Inflammatory macrophage treated with lipopolysaccharide for 1 hour (primary cell): ENCODE results near the gene ABTB2.

Experiments
- DNase-seq, 2 donors: peaks; one replicate each; pipeline ENCODE4 v3.0.0-alpha.2; 2020 to 2022

ABTB2 gene

GRCh38 chr11:34136420-34136819 is 221.4 kb downstream of the ABTB2 start:
- DNase-seq: no peak

GRCh38 chr11:34135439-34135838 is 222.4 kb downstream of the ABTB2 start:
- no peak for DNase-seq

- DNase-seq: no peak
Observed at GRCh38 chr11:34134765-34135164, 223.0 kb downstream of the ABTB2 start.

GRCh38 chr11:34132261-34132965 is 225.4 kb downstream of the ABTB2 start:
- no peak for DNase-seq

GRCh38 chr11:34128824-34129223 is 229.0 kb downstream of the ABTB2 start:
- DNase-seq: no peak

- DNase-seq: no peak
Observed at GRCh38 chr11:34126959-34127848, 230.6 kb downstream of the ABTB2 start.

GRCh38 chr11:34124885-34125668 is 232.7 kb downstream of the ABTB2 start:
- DNase-seq: no peak

GRCh38 chr11:34120651-34121050 is 237.2 kb downstream of the ABTB2 start:
- DNase-seq: no peak

- DNase-seq: no peak
Observed at GRCh38 chr11:34114471-34114870, 243.3 kb downstream of the ABTB2 start.

- DNase-seq: no peak
Observed at GRCh38 chr11:34114014-34114413, 243.8 kb downstream of the ABTB2 start.

GRCh38 chr11:34111722-34112270 is 246.0 kb downstream of the ABTB2 start:
- no peak for DNase-seq

- peak in 1 of 2 donors; percentile 5 for DNase-seq
Observed at GRCh38 chr11:34105957-34106504, 251.8 kb downstream of the ABTB2 start.

- DNase-seq: peak; percentile 98 to 99
Observed at GRCh38 chr11:34105079-34105956, 252.5 kb downstream of the ABTB2 start, which contains the start of gene NAT10. TSS of gene NAT10 (plus strand) at chr11:34105629. CDS start at chr11:34108226, 2,597 bp downstream.

- peak in 1 of 2 donors; percentile 2 for DNase-seq
Observed at GRCh38 chr11:34104680-34105078, 253.1 kb downstream of the ABTB2 start.
